Measurements from ENCODE around the gene AGBL4.

DNA sequence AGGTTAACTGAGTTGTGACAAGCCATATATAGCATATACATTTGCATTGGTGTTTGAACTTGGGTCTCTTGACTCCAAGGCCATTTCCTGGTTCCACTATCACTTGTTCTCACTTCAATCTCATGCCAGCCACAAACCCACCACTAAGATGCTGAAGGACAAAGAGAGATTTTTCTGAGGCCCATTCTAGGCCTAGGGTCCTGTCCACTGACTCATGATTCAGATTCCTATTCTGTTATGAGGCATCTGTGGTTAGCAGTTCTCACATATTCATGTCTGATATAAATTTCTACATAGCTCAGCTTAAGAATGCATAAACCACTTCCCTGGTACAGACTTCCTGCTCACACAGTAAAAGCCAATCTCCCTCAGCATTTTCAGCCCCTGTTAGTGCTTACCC, 921.0 kb downstream of the AGBL4 start:
- TF ChIP-seq CTCF (IDR thresholded peaks at IDR 0.05) (no peak), POLR2A (IDR thresholded peaks at IDR 0.05) (no peak), POLR2AphosphoS5 (IDR thresholded peaks at IDR 0.05) (no peak)
